ENCODE measurements around the gene RPL15.
"Not testable (repeated sequence)": the region's sequence is repeated elsewhere in the genome, so short reads cannot be mapped to it uniquely, and the experiment has no call there.

Gene RPL15

DNA sequence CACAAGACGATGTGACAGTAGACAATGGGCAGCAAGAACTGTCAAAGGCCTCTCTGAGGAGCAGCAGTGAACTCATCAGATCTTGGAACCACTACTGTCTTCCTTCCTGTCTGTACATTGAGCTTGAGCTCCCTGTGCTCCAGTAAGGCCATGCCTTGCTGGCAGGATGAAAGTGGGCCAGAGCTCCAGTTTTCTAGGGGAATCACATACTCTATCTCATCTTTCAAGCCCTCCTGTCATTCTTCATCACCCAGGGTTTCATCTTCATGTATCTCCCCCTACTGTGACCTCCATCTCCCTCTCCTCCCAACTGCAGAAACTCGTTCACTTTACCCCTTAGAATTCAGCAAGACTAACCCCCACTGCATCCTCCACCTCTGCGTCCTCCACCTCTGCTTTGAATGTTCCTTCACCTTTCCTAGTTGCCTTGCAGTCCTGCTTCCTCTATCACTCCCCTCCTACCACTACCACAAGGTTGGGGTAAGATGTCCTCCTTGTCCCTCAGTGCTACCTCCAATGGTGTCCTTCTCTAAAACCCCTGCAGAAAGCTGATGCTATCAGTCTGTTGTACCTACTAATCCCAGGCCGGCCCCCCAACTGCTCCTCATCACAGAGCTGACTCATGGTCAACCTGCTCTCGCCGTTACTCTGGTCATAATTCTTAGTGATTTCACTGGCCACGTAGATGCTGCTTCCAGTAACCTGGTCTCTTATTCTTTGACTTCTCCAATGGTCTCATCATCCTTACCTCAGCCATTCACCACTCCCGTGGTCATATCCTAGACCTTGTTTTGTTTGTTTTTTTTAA, 22.5 kb upstream of the RPL15 start:
- DNase-seq = no peak

DNA sequence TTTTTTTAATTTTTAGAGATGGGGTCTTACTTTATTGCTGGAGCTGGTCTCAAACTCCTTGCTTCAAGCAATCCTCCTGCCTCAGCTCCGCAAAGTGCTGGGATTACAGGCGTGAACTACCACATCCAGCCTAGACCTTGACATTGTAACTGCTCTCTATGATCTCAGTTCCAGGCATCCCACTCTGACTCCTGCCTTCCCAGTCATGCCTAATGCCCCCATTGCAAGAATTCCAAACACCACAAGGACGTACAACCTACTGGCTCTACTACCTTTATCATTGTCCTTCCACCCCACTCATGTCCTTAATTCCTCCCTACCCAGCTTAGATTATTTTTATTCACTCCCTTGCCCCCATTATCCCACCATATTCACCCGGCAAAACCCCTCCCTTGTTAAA, 21.8 kb upstream of the RPL15 start:
- DNase-seq = no peak

DNA sequence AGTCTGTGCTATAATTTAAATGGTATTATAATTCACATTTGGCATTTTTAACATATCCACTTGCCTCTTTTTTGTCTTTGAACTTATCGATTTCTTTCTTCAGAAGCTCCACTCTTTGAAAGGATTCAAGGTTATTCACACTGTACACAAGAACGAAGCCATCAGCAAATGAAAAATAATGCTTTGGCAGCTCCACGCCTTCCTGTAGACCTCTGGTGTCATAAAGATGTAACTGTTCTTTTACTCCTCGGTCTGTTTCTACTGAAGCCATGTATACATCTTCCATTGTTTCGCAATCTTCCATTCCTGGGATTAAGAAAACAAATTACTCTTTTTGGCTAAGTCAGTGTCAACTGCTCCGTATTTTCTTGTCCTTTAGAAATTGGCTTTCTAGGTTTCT, 16.2 kb upstream of the RPL15 start:
- DNase-seq = no peak

DNA sequence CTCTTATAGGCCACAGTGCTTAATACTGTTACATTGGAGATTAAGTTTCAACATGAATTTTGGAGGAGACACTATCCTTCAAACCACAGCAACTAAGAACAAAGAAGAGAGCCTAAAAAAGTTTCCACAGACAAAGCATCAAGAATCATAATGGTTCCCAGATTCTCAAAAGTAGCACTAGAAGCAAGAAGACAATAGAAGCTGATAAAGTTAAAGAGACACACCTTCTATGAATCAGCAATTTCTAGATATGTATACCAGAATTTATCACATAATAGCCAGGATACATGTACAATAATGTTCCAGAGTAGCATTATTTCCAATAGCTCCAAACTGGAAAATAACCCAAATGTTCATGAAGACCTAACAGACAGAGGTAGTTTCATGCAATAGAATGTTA, 12.4 kb upstream of the RPL15 start:
- no peak for DNase-seq

DNA sequence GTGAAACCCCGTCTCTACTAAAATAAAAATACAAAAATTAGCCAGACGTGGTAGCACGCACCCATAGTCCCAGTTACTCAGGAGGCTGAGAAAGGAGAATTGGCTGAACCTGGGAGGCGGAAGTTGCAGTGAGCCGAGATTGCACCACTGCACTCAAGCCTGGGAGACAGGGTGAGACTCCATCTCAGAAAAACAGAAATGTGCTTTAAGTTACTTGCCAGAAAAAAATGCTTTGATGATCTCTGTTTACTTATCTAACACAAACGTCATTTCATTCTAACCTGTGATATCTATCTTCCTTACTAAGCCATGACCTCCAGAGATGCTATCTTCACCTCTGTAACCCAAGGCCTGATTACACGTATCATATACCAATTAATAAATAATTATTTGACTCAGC, 7.6 kb upstream of the RPL15 start:
- DNase-seq = no peak

DNA sequence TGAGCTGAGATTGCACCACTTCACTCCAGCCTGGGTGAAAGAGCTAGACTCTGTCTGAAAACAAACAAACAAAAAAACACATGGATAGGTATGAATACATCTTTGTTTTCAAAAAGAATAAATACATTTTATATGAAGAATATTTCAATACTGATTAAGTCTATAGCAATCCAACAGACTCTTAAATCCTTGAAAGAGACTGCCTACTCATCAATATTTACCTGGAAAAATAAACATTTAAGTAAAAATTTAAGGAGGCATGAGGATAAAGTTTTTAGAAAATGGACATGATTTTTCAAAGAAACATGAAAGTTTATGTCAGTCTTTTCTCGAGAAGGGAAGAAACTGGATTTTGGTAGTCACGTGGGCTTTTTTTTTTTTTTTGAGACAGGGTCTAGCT, 5.5 kb upstream of the RPL15 start:
- no peak for DNase-seq

DNA sequence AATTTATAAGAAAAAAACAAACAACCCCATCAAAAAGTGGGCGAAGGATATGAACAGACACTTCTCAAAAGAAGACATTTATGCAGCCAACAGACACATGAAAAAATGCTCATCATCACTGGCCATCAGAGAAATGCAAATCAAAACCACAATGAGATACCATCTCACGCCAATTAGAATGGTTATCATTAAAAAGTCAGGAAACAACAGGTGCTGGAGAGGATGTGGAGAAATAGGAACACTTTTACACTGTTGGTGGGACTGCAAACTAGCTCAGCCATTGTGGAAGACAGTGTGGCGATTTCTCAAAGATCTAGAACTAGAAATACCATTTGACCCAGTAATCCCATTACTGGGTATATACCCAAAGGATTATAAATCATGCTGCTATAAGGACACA, 4.6 kb upstream of the RPL15 start:
- DNase-seq = not testable (repeated sequence)

DNA sequence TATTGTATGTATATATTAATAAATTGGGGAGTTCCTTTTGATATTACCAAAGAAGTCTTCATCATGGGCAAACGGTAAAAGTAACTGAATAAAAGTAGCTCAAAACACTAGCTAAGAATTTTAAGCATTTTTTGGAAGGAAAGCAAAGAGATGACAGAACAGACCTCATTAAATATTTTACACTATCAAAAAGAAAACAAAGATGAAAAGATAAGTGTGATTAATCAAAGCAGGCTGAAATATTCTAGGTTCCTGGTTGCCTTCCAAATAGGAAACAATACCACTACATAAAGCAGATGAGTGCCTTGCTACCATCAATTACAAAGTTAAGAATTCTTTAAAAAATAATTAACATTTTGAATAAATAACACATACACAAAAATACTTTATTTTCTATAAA, 3.8 kb upstream of the RPL15 start:
- no peak for DNase-seq

DNA sequence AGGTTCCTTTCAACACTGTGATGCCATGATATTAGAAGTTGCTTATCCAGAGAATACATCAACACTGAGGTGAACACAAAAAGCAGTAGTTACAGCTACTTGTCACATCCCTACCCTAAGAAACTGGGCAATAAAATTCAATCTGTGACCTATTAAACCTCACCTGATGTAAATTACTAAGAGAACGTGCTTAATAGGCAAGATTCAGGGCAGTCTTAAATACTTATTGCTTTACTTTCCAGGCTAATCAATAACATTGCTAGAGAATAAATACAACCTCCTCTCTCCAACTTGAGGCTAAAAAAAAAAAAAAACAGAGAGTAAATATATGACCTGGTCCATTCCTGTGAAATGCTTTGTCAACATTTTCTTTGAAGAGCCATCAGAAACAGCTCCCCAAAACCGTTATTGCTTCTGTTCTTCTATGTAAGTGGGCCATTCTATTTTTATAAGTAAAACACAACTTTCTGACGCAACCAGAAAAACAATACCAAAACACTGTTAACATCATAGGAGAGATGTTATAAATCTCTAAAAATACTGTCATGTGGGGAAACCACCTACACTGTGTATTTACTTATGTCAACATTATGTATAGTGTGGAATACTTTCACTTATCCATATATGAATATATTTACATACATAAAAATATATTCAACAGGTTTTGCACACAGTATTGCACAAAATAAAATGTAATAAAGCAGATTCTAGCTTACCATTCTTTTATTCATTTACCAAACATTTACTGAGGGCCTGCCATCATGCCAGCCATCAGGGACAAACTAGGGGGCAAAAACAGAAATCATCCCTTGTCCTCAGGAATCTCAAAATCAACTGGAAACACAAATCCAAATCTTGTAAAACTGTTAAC, 2.8 kb upstream of the RPL15 start:
- no peak for DNase-seq

DNA sequence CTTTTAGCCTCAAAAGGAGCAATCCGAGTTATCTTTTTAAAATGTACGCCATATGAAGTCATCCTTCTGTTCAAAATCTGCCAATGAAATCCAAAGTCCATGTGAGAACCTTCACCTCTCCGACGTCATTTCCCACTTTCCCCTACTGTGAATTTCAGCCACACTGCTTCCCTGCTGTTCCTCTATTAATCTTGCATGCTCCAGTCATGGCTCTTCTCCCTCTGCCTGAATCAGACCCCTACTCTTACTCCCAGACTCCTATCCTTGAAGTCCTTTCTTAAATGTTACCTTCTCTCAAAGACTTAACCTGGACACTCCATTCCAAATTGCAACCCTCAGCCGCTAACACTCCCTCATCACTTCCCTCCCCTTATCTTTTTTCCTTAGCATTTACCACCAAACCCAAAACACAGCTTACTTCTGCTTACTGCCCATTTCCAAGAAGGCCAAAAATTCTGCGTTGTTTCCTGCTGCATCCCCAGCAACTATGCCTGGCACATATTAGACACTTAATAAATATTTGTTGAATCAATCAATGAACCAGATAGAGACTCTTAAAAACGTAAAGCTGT, 1.3 kb upstream of the RPL15 start:
- DNase-seq = no peak

DNA sequence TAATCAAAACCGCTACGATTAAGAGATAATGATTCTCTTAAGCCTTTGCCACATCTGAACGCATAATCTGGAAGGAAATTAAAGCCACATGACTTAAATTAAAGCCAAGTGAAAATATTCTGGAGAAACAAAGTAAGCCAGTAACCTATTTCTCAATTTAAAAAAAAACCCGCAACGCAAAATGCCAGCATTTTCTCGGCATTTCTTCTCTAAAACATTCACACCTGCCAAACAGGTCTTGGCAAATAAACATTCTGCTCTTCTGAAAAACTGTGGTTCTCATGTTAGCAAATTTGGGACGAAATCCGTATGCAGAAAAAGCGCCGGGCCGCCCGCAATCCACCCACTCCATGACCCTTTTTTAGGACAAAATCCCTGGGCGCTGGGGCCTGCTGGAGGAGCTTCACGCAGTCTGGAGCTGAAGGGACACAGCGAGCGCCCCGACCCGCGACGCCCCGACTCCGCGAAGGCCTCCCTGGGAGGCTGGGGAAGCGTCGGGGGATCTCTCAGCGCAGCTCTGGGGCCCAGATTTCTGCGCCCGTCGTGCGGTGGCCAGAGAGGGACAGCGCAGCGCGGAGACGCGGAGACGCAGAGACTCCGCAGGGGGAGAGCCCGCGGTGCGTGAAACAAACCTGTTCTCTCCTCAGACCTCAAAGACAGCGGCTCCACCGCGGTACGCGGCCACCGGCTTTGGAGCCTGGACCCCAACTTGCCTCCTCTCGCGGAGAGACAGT, 613 bp upstream of the RPL15 start:
- no peak for DNase-seq

DNA sequence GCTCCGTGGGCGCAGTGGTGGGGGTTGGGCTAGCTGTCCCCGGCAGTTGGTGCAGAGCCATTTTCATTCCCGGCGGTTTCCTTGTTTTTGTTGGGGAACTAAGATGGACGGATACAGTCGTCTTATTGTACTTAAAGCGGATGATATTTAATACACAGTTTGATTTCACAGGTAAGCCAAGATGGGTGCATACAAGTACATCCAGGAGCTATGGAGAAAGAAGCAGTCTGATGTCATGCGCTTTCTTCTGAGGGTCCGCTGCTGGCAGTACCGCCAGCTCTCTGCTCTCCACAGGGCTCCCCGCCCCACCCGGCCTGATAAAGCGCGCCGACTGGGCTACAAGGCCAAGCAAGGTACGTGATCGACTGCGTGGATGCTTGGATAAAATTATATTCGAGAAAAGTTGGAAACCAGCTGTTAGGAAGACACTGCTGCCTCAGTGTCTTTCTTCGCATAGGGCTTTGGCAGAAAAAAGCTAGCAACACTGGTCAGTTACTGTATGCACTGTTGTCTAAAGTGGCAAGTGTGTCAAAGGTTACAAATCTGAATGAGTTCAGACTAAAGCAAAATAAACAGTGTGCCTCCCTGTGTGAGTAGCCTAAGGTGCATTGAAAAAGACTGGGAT, 859 bp downstream of the RPL15 start:
- not testable (repeated sequence) for DNase-seq

DNA sequence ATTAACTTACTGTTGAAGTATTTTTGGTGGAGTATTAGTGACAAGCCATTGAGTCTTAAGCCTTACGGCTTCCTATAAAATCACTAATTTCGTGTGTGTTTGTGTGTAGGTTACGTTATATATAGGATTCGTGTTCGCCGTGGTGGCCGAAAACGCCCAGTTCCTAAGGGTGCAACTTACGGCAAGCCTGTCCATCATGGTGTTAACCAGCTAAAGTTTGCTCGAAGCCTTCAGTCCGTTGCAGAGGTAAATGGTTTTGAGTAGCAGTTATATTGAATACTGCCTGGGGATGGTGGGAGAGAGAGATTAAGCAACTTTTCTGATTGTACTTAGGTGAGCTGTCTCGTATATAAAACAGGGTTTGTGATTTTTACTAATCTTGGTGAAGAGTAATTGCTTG, 1.4 kb downstream of the RPL15 start:
- not testable (repeated sequence) for DNase-seq

DNA sequence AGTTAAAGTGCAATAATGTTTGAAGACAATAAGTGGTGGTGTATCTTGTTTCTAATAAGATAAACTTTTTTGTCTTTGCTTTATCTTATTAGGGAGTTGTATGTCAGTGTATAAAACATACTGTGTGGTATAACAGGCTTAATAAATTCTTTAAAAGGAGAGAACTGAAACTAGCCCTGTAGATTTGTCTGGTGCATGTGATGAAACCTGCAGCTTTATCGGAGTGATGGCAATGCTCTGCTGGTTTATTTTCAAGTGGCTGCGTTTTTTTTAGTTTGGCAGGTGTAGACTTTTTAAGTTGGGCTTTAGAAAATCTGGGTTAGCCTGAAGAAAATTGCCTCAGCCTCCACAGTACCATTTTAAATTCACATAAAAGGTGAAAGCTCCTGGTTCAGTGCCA, 2.7 kb downstream of the RPL15 start:
- DNase-seq = no peak

DNA sequence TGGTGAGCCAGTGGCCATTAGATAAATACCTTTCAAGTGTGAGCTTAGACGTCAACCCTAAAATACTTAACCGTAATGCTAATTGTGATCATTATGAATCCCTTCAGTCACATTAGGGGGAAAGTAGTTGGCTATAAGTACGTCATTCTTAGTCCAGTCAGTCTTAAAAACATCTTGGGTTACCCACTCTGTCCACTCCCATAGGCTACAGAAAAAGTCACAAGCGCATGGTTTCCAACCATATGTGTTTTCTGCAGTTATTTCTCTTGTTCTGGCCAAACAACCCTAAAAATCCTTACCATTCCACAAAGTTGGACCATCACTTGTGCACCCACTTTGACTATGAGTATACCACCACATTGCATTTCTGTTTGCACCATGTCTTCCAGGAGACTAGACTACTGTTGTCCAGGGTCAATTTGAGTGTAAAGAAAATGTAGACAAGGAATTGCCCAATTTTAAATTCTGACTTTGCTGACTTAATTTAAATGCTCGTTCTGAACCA, 3.3 kb downstream of the RPL15 start:
- no peak for DNase-seq

DNA sequence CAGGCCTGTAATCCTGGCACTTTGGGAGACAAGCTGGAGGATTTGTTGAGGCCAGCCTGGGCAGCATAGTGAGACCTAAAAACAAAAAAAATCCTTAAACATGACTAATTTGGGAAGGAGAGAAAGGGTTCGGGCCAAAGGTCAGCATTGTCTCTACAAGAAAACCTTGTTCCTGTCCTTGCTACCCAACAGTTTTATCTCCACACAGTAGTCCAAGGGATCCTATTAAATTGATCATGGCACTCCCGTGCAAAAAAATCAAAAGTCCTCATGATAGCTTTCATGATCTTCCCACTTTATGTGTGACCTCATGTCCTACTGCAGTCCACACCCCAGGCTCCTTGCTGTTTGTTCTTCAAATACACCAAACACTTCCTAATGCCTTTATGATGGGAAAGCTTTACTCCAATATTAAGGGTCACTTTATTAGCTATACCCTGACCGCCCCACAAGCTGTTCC, 4.2 kb downstream of the RPL15 start:
- no peak for DNase-seq

DNA sequence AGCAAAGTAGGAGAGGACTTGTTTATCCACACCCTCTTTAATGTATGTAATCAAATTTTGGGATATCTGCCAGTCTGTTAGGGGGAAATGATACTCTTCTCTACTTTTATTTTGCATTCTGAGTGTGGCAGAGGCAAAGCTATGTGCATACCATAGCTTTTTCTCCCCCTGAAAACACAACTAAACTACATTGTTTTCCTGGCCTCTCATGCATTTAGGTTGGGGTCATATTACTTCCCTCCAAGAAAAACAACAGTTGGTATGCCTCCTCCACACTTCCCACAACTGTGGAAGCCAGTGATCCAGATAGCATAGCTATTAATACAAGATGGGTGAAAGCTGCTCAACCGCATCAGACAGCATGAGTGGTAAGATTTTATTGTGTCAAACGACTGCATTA, 6.9 kb downstream of the RPL15 start:
- DNase-seq = no peak

DNA sequence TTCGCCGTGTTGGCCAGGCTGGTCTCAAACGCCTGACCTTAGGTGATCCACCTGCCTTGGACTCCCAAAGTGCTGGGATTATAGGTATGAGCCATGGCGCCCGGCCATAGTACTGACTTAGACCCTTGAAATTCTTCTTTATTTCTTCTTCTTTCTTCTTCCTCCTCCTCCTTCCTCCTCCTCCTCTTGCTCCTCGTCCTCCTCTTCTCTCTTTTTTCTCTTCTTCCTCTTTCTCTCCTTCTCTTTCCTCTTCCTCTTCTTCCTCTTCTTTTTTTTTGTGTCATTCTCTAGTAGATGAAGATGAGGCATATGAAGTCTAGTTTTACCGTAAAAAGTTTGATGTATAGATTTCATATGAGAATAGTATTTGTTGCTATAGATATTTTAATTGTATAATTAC, 9.3 kb downstream of the RPL15 start:
- no peak for DNase-seq

DNA sequence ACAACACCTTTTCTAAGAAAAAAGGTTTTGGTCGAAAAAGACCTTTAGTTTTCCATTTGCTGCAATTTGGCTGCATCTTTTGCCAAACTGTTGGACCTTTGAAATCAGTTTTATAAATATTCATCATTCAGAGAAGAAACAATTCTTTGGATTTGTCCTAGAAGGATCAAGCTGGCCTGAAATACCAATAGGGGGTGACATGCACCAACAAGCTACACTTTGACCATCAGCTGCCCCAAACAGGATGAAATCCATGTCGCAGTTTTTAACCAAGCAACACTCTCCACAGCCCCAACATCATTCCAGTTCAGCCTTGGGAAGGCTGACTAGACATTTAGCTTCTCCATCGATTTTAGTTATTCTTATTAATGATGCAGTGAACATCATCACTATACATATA, 9.8 kb downstream of the RPL15 start:
- DNase-seq = no peak

DNA sequence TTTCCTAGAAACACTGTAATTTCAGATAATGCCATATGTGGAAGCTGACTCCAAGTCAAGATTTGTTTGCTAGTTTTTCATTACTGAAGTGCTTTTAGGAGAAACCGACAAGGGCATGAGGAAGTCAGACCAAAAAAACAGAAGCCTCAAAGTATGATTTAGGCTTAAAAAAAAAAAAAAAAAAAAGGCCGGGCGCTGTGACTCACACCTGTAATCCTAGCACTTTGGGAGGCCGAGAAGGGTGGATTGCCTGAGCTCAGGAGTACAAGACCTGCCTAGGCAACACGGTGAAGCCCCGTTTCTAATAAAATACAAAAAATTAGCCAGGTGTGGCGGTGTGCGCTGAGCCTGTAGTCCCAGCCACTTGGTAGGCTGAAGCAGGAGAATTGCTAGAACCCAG, 11.6 kb downstream of the RPL15 start:
- no peak for DNase-seq

DNA sequence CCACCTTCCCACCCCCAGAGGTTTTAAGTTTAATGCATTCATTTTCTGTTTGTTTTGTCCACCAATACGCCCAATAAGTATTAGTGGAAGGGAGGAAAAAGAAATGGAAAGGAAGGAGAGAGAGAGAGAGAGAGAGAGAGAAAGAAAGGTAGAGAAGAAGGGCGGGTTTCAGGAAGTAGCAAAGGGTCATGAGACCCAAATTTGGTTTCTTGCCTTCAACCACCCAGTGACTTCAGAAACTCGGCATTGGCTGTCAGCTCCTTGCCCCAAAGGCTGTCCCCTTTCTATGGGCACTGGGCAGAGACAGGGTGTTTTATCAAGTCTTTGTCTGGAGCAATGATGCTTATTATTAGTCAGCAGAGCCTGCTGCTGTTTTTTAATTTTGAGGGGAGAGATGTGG, 14.7 kb downstream of the RPL15 start:
- no peak for DNase-seq

DNA sequence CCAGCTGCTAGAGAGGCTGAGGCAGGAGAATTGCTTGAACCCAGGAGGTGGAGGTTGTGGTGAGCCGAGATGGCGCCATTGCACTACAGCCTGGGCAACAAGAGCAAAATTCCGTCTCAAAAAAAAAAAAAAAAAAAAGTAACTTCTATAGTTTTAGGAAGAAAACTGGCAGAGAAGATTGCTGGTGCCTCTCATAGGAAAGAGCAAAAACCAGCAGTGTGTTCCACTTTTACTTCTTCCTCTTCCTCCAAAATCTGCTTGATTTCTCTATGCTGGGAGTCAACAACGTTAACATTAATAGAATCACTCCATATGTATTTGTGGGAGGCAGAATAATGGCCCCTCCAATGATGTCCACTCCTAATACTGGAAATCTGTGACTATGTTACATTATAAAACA, 15.6 kb downstream of the RPL15 start:
- DNase-seq = no peak

DNA sequence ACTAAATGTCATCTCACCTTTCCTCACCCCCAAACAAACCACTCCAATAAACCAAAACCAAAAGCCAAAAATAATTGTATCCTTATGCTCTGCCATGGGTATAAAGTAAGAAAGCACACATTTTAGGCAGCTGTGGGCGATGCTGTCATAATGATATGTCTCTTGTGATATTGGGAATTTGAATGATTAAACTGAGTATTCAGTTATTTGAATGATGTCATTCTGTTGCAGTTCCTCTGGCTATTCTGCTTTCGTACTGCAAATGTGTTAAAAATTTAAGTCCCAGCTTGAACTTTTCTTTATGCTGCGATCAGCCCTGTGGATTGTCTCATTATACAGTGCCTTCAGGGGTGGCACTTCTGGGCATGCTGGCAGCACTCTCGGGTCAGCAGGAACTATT, 17.3 kb downstream of the RPL15 start:
- DNase-seq = no peak

All from activated CD4-positive, alpha-beta T cell treated with anti-CD3 and anti-CD28 coated beads, Interleukin-2, amount 50 U/mL, for 4 hours (primary cell).